ENCODE measurements around the gene KIAA0513.
"Not testable (repeated sequence)": the region's sequence is repeated elsewhere in the genome, so short reads cannot be mapped to it uniquely, and the experiment has no call there.

KIAA0513 gene

GRCh38 chr16:85104821-85105391, 77.3 kb downstream of the KIAA0513 start:
- DNase-seq (ENCODE audit: extremely low read depth in 1 of 2, low read depth in 1 of 2) = no peak

- DNase-seq (ENCODE audit: extremely low read depth in 1 of 2, low read depth in 1 of 2) = no peak
Measured at GRCh38 chr16:85105475-85105874, 77.9 kb downstream of the KIAA0513 start.

DNA sequence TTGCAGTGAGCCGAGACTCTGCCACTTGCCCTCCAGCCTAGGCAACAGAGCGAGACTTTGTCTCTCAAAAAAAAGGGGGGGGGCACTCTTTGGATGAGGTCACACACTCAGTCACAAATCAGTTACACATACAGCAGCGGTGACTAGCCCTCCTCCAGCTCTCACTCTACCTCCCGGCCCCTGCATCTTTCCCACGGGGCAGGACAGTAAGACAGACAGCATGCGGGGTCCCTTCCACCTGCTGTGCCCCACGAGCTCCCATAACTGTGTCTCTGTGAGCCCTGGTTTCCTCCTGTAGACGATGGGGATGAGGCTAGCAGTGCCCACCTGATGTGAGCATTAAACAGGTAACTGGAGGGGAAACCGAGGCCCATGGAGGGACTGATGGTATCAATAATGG, 79.5 kb downstream of the KIAA0513 start:
- DNase-seq (ENCODE audit: extremely low read depth in 1 of 2, low read depth in 1 of 2) = no peak

GRCh38 chr16:85107532-85107931, 79.9 kb downstream of the KIAA0513 start:
- no peak for DNase-seq (ENCODE audit: extremely low read depth in 1 of 2, low read depth in 1 of 2)

DNA sequence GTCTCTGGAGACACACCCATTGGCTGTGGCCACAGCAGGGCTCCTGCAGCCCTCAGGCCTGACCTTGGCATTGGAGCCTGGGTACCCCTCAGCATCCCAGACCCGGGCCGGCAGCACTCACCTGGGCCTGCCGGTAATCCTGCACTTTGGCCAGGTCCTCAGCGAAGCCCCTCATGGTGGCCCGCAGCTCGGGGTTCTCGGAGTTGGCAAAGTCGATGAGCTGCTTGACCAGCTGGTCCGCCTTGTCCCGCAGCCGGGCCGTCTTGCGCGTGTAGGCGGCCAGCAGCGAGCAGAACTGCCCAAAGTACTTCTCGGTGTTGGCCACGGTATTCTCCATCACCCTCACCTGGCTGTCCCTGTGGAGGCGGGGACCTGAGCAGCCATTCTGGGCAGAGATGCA, 82.5 kb downstream of the KIAA0513 start:
- DNase-seq (ENCODE audit: extremely low read depth in 1 of 2, low read depth in 1 of 2) = no peak

DNA sequence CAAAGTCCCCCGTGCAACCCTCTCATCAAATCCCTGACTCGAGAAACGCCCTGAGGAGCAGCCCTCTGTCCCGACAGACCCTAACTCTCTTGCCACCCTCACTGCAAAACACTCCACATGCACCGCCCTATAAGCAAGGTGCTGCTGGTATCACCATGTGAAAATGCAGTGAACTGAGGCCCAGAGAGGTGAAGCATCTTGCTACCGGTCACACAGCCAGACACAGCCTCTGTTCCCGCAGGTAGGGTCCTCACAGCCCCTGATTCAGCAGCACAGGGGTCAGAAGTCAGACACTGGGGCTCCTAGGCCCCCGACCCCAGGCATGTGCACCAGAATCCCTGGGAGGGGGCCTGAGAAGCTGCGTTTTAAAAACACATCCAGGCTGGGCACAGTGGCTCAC, 83.6 kb downstream of the KIAA0513 start:
- DNase-seq (ENCODE audit: extremely low read depth in 1 of 2, low read depth in 1 of 2) = no peak

DNA sequence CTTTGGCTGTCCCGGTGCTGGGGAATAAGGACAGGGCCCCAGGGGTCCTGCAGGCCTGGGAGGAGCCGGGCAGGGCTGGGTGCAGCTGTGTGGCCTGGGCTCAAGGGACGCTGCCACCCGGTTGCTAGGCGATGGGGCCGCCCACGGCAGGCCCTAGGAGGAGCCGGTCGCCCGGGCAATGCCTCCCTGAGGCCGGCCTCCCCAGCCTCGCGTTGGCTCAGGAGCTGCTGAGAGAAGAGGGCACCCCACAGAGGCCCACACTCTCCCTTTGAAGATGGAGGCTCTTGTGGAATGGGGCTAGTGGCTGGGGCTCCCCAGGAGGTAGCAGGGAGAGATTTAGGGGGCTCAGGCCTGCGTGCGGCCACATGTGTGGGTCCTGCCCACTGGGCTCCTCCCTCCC, 84.8 kb downstream of the KIAA0513 start, which contains the start of gene CIBAR2:
Gene CIBAR2 (minus strand): TSS at position 109 of the 400 bp plus-strand sequence. CDS start 120 bp downstream, outside the sequence.
- no peak for DNase-seq (ENCODE audit: extremely low read depth in 1 of 2, low read depth in 1 of 2)

DNA sequence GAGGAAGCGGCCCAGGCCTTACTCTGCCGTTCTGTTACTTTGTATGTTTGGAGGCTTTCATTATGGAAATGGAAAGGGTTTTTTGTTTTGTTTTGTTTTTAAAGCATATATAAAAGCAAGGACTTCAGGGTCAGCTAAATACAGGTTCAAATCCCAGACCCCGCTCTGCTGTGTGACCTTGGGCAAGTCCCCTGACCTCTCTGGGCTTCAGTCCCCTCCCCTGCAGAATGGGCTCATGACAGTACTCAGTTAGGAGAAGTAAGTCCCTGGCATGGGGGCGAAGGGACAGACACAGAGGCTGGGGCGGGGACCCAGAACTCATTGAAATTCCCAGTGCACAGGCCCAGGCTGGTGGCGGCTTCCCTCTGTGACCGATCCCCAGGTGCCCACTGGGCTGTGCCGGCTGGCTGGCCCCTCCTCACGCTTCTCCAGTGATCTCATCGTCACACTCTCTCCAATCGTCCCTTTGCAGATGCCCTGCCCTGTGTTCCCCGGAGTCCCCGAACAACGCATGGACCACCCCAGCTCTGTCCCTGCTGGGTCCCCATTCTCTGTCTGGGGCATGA, 85.7 kb downstream of the KIAA0513 start:
- no peak for DNase-seq (ENCODE audit: extremely low read depth in 1 of 2, low read depth in 1 of 2)

GRCh38 chr16:85113913-85114312, 86.3 kb downstream of the KIAA0513 start:
- no peak for DNase-seq (ENCODE audit: extremely low read depth in 1 of 2, low read depth in 1 of 2)

DNA sequence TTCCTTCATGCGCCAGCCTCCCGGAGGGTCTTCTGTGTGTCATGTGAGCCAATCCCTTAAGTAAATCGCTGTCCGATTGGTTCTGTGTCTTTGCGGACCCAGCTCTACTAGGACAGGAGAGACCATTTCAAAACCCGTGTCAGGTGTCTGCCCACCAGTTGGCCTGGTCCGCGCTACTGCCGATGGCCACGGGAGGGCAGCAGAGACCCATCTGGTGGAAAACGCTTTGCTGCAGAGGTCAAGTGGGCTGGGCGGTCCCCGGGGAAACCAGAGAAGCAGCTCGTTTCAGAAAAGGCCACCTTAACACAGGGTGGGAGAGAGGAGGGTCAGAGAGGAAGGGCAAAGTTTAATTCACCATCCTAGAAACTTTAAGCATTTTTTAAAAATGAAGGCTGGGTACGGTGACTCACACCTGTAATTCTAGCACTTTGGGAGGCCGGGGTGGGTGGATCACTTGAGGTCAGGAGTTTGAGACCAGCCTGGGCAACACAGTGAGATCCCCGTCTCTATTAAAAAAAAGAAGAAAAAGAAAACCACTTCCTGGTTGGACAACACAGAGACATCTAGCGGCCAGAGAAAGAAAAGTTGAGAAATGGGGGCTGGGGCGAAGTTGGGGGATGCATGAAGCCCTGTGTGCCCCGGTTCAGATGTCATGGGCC, 87.4 kb downstream of the KIAA0513 start:
- peak; percentile 60 to 77 for DNase-seq (ENCODE audit: extremely low read depth in 1 of 2, low read depth in 1 of 2)

DNA sequence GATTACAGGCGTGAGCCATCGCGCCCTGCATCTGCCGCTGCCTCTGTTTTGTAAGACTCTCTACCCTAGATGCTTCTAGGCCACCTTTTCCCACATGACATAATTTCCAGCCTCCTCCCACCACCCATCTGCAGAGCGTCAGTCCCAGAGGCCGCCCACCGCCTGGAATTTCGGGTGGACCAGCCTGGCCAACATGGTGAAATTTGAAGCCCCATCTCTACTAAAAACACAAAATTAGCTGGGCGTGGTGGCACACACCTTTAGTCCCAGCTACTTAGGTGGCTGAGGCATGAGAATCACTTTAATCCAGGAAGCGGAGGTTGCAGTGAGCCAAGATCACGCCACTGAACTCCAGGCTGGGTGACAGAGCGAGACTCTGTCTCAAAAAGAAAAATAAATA, 89.8 kb downstream of the KIAA0513 start:
- DNase-seq (ENCODE audit: extremely low read depth in 1 of 2, low read depth in 1 of 2) = no peak

DNA sequence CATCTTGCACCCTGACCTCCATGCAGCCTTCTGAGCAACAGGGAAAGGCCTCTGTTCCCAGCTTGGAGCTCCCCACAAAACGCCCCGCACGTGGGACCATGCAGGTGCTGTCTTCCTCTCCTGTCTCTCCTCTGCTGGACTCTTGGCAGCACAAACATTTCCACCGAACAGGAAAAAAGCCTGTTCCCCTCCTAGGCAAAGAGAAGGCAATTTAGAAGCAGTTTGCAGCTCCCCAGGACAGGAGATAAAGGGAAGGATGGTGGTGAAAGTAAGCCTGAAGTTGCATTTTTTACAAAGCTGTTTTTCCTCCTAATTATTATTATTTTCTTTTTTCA, 92.4 kb downstream of the KIAA0513 start:
- no peak for DNase-seq (ENCODE audit: extremely low read depth in 1 of 2, low read depth in 1 of 2)

DNA sequence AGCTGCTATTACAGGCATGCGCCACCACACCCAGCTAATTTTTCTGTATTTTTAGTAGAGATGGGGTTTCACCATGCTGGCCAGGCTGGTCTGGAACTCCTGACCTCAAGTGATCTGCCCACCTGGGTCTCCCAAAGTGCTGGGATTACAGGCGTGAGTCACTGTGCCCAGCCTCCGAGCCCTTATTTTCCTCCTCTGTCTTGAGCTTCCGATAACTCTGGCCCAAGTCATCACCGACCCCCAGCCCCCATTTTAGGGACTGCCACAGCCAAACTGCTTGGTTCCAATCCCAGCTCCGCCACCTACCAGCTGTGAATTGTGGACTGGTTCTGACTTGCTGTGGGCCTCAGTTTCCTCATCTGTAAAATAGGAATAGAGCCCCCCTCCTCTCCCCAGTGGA, 95.8 kb downstream of the KIAA0513 start:
- DNase-seq (ENCODE audit: extremely low read depth in 1 of 2, low read depth in 1 of 2) = not testable (repeated sequence)

- DNase-seq (ENCODE audit: extremely low read depth in 1 of 2, low read depth in 1 of 2) = no peak
Measured at GRCh38 chr16:85123891-85124635, 96.5 kb downstream of the KIAA0513 start.

DNA sequence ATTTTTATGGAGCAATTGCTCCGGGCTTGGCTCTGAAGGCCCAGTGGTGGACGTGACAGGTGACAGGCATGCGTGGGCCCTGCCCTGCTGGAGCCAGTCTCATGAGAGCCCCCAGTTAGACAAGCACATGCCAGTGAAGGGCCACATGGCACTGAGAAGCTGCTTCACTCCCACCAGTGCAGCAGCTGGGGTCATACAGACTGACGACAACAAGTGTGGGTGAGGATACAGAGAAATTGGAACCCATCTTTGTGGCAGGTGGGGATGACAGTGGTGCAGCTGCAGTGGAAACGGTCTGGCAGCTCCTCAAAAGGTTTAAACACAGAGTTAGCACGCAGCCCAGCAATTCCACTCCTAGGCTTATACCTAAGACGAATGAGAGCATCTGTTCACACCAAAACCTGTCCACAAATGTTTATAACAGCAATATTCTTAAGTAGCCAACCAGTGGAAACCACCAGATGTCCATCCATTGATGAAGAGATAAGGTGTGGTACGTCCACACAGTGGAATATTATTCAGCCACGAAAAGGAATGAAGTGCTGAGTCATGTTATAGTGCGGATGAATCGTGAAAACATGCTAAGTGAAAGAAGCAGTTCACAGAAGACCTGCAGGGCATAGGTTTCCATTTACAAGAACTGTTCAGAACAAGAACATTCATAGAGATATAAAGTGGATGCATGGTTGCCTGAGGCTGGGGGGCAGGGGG, 97.2 kb downstream of the KIAA0513 start:
- DNase-seq (ENCODE audit: extremely low read depth in 1 of 2, low read depth in 1 of 2) = no peak

DNA sequence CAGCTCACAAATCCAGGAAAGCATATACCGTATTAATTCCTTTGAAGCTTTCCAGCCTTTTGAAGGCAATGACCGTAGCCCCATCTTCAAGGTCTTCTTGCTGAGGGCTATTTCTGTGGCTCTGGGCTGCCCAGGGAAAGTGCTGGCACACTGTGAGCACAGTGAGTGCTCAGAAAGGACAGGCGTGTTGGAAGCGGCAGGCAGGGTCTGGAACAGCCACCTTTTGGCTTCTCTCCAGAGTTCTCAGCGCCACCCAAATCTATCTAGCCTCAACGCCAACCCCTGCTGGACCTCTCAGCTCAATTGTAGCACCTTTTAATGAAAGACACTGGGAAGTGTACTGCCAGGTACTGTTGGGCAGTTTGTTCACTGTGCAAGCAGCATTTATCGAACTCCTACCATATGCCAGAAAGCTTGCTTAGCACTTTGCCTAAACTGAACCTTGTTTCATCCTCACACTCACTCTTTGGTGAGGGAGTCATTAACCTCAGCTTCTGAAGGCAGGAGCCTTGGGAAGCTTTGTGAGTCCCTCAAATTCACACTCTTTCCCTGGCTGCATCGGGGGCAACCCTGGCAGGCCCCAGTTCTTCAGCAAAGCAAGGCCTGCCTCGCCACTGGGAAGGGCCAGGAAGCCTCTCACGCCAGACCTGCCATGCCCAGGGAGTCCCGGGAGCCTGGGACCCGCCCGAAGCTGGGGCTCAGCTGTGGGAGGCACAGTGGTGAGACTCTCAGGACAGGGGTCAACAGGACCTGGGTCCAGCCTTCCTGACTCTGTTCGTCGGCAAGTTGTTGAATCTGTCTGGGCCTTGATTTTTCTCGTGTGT, 98.2 kb downstream of the KIAA0513 start:
- no peak for DNase-seq (ENCODE audit: extremely low read depth in 1 of 2, low read depth in 1 of 2)

DNA sequence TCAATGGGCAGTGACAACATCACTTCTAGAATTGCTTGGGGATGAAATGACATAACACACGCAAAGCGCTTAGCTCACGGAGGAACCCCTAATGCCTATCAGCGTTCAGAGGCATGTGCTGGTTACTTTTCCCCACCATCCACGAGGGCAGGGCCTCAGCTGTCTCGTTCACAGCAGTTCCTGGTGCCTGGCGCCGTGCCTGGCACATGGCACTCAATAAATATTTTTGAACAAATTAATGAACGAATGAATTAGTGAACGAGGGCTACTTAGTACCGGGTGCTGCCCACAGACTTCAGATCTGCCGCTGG, 98.8 kb downstream of the KIAA0513 start:
- DNase-seq (ENCODE audit: extremely low read depth in 1 of 2, low read depth in 1 of 2) = no peak

- no peak for DNase-seq (ENCODE audit: extremely low read depth in 1 of 2, low read depth in 1 of 2)
Measured at GRCh38 chr16:85126705-85127378, 99.2 kb downstream of the KIAA0513 start.

DNA sequence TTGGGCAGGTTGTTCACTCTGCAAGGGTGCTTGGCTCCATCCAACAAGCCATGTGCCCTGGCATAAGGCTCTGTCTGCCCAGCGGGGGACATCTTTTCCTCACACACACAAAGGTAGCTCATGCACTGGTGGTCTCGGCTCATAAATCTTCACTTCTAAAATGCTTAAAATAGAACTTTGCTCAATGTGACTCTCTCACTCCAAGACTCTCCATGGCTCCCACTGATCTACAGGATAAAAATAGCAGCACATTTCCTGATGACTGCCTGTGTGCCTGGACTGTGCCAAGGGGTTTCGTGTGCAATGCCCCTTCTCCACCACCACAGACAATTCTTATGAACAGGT, 99.8 kb downstream of the KIAA0513 start:
- no peak for DNase-seq (ENCODE audit: extremely low read depth in 1 of 2, low read depth in 1 of 2)
